NK-92 (cell line): Measurements from ENCODE around the gene FLOT2.
"Not testable (repeated sequence)": the region's sequence is repeated elsewhere in the genome, so short reads cannot be mapped to it uniquely, and the experiment has no call there.

Source experiments
- DNase-seq: peaks from one replicate; lab custom pipeline; 2025; ENCODE audit not compliant: unreplicated experiment; lab: John Stamatoyannopoulos, UW

FLOT2 gene

GRCh38 chr17:28849281-28849680, 48.3 kb downstream of the FLOT2 start:
- DNase-seq = no peak

GRCh38 chr17:28848667-28849066, 48.9 kb downstream of the FLOT2 start:
- DNase-seq = not testable (repeated sequence)

DNA sequence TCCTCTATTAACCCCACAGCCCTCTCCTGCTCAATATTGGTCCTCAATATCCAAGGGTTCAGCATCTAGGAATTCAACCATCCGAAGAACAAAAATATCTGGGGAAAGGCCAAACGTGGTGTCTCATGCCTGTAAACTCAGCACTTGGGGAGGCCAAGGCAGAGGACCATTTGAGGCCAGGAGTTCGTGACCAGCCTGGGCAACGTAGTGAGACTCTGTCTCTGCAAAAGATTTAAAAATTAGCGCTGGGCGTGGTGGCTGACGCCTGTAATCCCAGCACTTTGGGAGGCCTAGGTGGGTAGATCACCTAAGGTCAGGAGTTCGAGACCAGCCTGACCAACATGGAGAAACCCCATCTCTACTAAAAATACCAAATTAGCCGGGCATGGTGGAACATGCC, 50.8 kb downstream of the FLOT2 start:
- DNase-seq = not testable (repeated sequence)

DNA sequence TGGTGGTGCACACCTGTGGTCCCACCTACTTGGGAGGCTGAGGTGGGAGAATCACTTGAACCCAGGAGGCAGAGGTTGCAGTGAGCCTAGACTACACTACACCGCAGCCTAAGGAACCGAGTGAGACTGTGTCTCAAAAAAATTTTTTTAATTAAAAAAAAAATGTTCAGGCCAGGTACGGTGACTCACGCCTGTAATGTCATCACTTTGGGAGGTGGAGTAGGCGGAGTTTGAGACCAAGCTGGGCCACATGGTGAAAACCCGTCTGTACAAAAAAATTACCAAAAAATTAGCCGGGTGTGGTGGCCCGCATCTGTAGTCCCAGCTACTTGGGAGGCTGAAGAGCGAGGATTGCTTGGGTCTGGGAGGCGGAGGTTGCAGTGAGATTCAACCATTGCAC, 51.3 kb downstream of the FLOT2 start:
- DNase-seq = no peak

GRCh38 chr17:28843816-28844148, 53.8 kb downstream of the FLOT2 start:
- no peak for DNase-seq

- no peak for DNase-seq
Observed at GRCh38 chr17:28842282-28843012, 55.1 kb downstream of the FLOT2 start, which contains the start of gene FAM222B. Gene FAM222B (minus strand): TSS chr17:28842790. CDS start chr17:28766667, 76,123 bp downstream.

- DNase-seq = no peak
Observed at GRCh38 chr17:28841901-28842281, 55.6 kb downstream of the FLOT2 start.

DNA sequence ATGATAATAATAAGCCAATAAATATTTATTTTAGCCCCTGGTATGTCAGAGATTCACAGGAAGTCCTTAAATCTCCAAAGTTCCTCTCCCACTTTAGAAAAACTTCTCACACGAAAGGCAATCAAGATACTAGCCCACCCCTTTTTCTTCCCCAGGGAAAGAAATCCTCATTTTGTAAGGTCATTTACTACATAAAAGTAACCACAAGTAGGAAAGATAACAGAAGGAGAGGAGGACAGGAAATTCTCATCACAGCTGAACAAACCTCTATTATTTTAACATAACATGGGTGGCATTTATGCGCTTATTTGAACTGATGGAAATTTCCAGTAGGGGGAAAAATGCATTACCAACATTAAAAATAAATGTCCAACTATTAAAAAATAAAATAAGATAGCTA, 58.3 kb downstream of the FLOT2 start:
- no peak for DNase-seq

DNA sequence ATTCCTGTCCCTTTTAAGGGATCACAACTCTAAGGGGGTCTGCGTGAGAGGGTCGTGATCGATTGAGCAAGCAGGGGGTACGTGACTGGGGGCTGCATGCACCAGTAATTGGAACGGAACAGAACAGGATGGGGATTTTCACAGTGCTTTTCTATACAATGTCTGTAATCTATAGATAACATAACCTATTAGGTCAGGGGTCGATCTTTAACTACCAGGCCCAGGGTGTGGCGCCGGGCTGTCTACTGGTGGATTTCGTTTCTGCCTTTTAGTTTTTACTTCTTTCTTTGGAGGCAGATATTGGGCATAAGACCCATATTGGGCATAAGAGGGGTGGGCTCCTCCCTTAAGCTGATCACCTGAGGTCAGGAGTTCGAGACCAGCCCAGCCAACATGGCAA, 61.0 kb downstream of the FLOT2 start:
- not testable (repeated sequence) for DNase-seq

DNA sequence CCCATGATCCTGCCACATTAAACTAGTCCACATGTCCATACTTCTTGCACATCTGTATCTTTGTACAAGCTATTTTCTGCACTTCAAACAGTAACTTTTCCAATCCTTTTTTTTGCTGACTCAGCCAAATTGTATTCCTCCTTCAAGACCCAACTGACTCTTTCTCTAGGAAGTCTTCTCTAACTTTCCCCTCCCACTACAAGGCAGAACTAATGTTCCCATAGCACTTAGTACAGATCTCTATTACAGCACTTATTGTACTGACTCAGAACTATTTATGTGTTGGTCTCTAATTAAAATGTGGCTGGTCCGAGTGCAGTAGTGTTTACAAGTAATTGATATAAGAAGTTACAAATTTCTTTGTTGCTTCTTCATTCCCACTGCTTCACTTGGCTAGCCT, 63.1 kb downstream of the FLOT2 start:
- no peak for DNase-seq
